ENCODE results near the gene ROCK1.

The ROCK1 gene

GRCh38 chr18:21105936-21106335, 5.7 kb downstream of the ROCK1 start:
- no peaks in the 10 kb centered on the region for H3K9me3 ChIP-seq (ENCODE audit: control insufficient read depth in 1 of 2, low read length in 2 of 2)
- no peak overlapping the region for H3K27ac ChIP-seq (ENCODE audit: low read depth, low read length)
- H3K4me3 ChIP-seq (ENCODE audit: low read depth in 1 of 2, low read length in 2 of 2) = no peak overlapping the region
- no peak overlapping the region for H3K9ac ChIP-seq (ENCODE audit: low read depth in 1 of 2, low read length in 2 of 2)
- H3K36me3 ChIP-seq (ENCODE audit: control insufficient read depth in 1 of 2, insufficient read depth in 2 of 2, low read length in 2 of 2) = no peaks in the 10 kb centered on the region
- no peaks in the 10 kb centered on the region for H3K27me3 ChIP-seq (ENCODE audit: control insufficient read depth in 1 of 2, insufficient read depth in 2 of 2, low read length in 2 of 2)
- peaks cover 29 to 45% of the 10 kb centered on the region in 2 donors for H3K4me1 ChIP-seq (ENCODE audit: control insufficient read depth in 1 of 2, insufficient read depth in 2 of 2, low read length in 2 of 2)

- Histone ChIP-seq H3K27me3 (ENCODE audit: control insufficient read depth in 1 of 2, insufficient read depth in 2 of 2, low read length in 2 of 2) (no peaks in the 10 kb centered on the region), H3K9me3 (ENCODE audit: control insufficient read depth in 1 of 2, low read length in 2 of 2) (no peaks in the 10 kb centered on the region), H3K36me3 (ENCODE audit: control insufficient read depth in 1 of 2, insufficient read depth in 2 of 2, low read length in 2 of 2) (no peaks in the 10 kb centered on the region), H3K27ac (ENCODE audit: low read depth, low read length) (no peak overlapping the region), H3K4me1 (ENCODE audit: control insufficient read depth in 1 of 2, insufficient read depth in 2 of 2, low read length in 2 of 2) (peaks cover 11 to 20% of the 10 kb centered on the region in 2 donors), H3K4me3 (ENCODE audit: low read depth in 1 of 2, low read length in 2 of 2) (no peak overlapping the region), H3K9ac (ENCODE audit: low read depth in 1 of 2, low read length in 2 of 2) (no peak overlapping the region)
Measured at GRCh38 chr18:21101172-21101571, 10.4 kb downstream of the ROCK1 start.

- H3K9ac ChIP-seq (ENCODE audit: low read depth in 1 of 2, low read length in 2 of 2) = no peak overlapping the region
- no peaks in the 10 kb centered on the region for H3K36me3 ChIP-seq (ENCODE audit: control insufficient read depth in 1 of 2, insufficient read depth in 2 of 2, low read length in 2 of 2)
- no peak overlapping the region for H3K4me3 ChIP-seq (ENCODE audit: low read depth in 1 of 2, low read length in 2 of 2)
- H3K27me3 ChIP-seq (ENCODE audit: control insufficient read depth in 1 of 2, insufficient read depth in 2 of 2, low read length in 2 of 2) = no peaks in the 10 kb centered on the region
- H3K9me3 ChIP-seq (ENCODE audit: control insufficient read depth in 1 of 2, low read length in 2 of 2) = no peaks in the 10 kb centered on the region
- no peak overlapping the region for H3K27ac ChIP-seq (ENCODE audit: low read depth, low read length)
- peaks cover 6 to 15% of the 10 kb centered on the region in 2 donors for H3K4me1 ChIP-seq (ENCODE audit: control insufficient read depth in 1 of 2, insufficient read depth in 2 of 2, low read length in 2 of 2)
Measured at GRCh38 chr18:21100678-21101077, 10.9 kb downstream of the ROCK1 start.

- Histone ChIP-seq H3K9ac (ENCODE audit: low read depth in 1 of 2, low read length in 2 of 2) (no peak overlapping the region), H3K27me3 (ENCODE audit: control insufficient read depth in 1 of 2, insufficient read depth in 2 of 2, low read length in 2 of 2) (no peaks in the 10 kb centered on the region), H3K36me3 (ENCODE audit: control insufficient read depth in 1 of 2, insufficient read depth in 2 of 2, low read length in 2 of 2) (no peaks in the 10 kb centered on the region), H3K4me3 (ENCODE audit: low read depth in 1 of 2, low read length in 2 of 2) (no peak overlapping the region), H3K4me1 (ENCODE audit: control insufficient read depth in 1 of 2, insufficient read depth in 2 of 2, low read length in 2 of 2) (peaks cover 5 to 10% of the 10 kb centered on the region in 2 donors), H3K27ac (ENCODE audit: low read depth, low read length) (no peak overlapping the region), H3K9me3 (ENCODE audit: control insufficient read depth in 1 of 2, low read length in 2 of 2) (peaks cover 0 to 2% of the 10 kb centered on the region in 2 donors)
Measured at GRCh38 chr18:21100146-21100545, 11.5 kb downstream of the ROCK1 start.

- H3K27ac ChIP-seq (ENCODE audit: low read depth, low read length) = no peak overlapping the region
- H3K9ac ChIP-seq (ENCODE audit: low read depth in 1 of 2, low read length in 2 of 2) = no peak overlapping the region
- H3K9me3 ChIP-seq (ENCODE audit: control insufficient read depth in 1 of 2, low read length in 2 of 2) = peaks cover 0 to 2% of the 10 kb centered on the region in 2 donors
- no peak overlapping the region for H3K4me3 ChIP-seq (ENCODE audit: low read depth in 1 of 2, low read length in 2 of 2)
- peaks cover 5 to 7% of the 10 kb centered on the region in 2 donors for H3K4me1 ChIP-seq (ENCODE audit: control insufficient read depth in 1 of 2, insufficient read depth in 2 of 2, low read length in 2 of 2)
- no peaks in the 10 kb centered on the region for H3K36me3 ChIP-seq (ENCODE audit: control insufficient read depth in 1 of 2, insufficient read depth in 2 of 2, low read length in 2 of 2)
- no peaks in the 10 kb centered on the region for H3K27me3 ChIP-seq (ENCODE audit: control insufficient read depth in 1 of 2, insufficient read depth in 2 of 2, low read length in 2 of 2)
Measured at GRCh38 chr18:21099442-21099841, 12.2 kb downstream of the ROCK1 start.

- Histone ChIP-seq H3K27ac (ENCODE audit: low read depth, low read length) (no peak overlapping the region), H3K9ac (ENCODE audit: low read depth in 1 of 2, low read length in 2 of 2) (no peak overlapping the region), H3K9me3 (ENCODE audit: control insufficient read depth in 1 of 2, low read length in 2 of 2) (peaks cover 0 to 2% of the 10 kb centered on the region in 2 donors), H3K27me3 (ENCODE audit: control insufficient read depth in 1 of 2, insufficient read depth in 2 of 2, low read length in 2 of 2) (no peaks in the 10 kb centered on the region), H3K4me3 (ENCODE audit: low read depth in 1 of 2, low read length in 2 of 2) (no peak overlapping the region), H3K36me3 (ENCODE audit: control insufficient read depth in 1 of 2, insufficient read depth in 2 of 2, low read length in 2 of 2) (no peaks in the 10 kb centered on the region), H3K4me1 (ENCODE audit: control insufficient read depth in 1 of 2, insufficient read depth in 2 of 2, low read length in 2 of 2) (no peaks in the 10 kb centered on the region)
Measured at GRCh38 chr18:21096760-21097159, 14.9 kb downstream of the ROCK1 start.

- H3K4me3 ChIP-seq (ENCODE audit: low read depth in 1 of 2, low read length in 2 of 2) = no peak overlapping the region
- H3K4me1 ChIP-seq (ENCODE audit: control insufficient read depth in 1 of 2, insufficient read depth in 2 of 2, low read length in 2 of 2) = peaks cover 3 to 5% of the 10 kb centered on the region in 2 donors
- no peak overlapping the region for H3K27ac ChIP-seq (ENCODE audit: low read depth, low read length)
- H3K36me3 ChIP-seq (ENCODE audit: control insufficient read depth in 1 of 2, insufficient read depth in 2 of 2, low read length in 2 of 2) = no peaks in the 10 kb centered on the region
- peaks cover 0 to 2% of the 10 kb centered on the region in 2 donors for H3K9me3 ChIP-seq (ENCODE audit: control insufficient read depth in 1 of 2, low read length in 2 of 2)
- no peaks in the 10 kb centered on the region for H3K27me3 ChIP-seq (ENCODE audit: control insufficient read depth in 1 of 2, insufficient read depth in 2 of 2, low read length in 2 of 2)
- no peak overlapping the region for H3K9ac ChIP-seq (ENCODE audit: low read depth in 1 of 2, low read length in 2 of 2)
Measured at GRCh38 chr18:21093133-21093532, 18.5 kb downstream of the ROCK1 start.

- Histone ChIP-seq H3K9me3 (ENCODE audit: control insufficient read depth in 1 of 2, low read length in 2 of 2) (peaks cover 2 to 4% of the 10 kb centered on the region in 2 donors), H3K27ac (ENCODE audit: low read depth, low read length) (no peak overlapping the region), H3K27me3 (ENCODE audit: control insufficient read depth in 1 of 2, insufficient read depth in 2 of 2, low read length in 2 of 2) (no peaks in the 10 kb centered on the region), H3K4me1 (ENCODE audit: control insufficient read depth in 1 of 2, insufficient read depth in 2 of 2, low read length in 2 of 2) (peaks cover 3 to 5% of the 10 kb centered on the region in 2 donors), H3K36me3 (ENCODE audit: control insufficient read depth in 1 of 2, insufficient read depth in 2 of 2, low read length in 2 of 2) (no peaks in the 10 kb centered on the region), H3K4me3 (ENCODE audit: low read depth in 1 of 2, low read length in 2 of 2) (no peak overlapping the region), H3K9ac (ENCODE audit: low read depth in 1 of 2, low read length in 2 of 2) (no peak overlapping the region)
Measured at GRCh38 chr18:21090680-21091079, 20.9 kb downstream of the ROCK1 start.

GRCh38 chr18:21085579-21086166, 25.9 kb downstream of the ROCK1 start:
- no peaks in the 10 kb centered on the region for H3K36me3 ChIP-seq (ENCODE audit: control insufficient read depth in 1 of 2, insufficient read depth in 2 of 2, low read length in 2 of 2)
- H3K4me3 ChIP-seq (ENCODE audit: low read depth in 1 of 2, low read length in 2 of 2) = no peak overlapping the region
- no peaks in the 10 kb centered on the region for H3K27me3 ChIP-seq (ENCODE audit: control insufficient read depth in 1 of 2, insufficient read depth in 2 of 2, low read length in 2 of 2)
- H3K27ac ChIP-seq (ENCODE audit: low read depth, low read length) = no peak overlapping the region
- H3K9me3 ChIP-seq (ENCODE audit: control insufficient read depth in 1 of 2, low read length in 2 of 2) = peaks cover 3 to 13% of the 10 kb centered on the region in 2 donors
- H3K4me1 ChIP-seq (ENCODE audit: control insufficient read depth in 1 of 2, insufficient read depth in 2 of 2, low read length in 2 of 2) = peaks cover 3 to 5% of the 10 kb centered on the region in 2 donors
- H3K9ac ChIP-seq (ENCODE audit: low read depth in 1 of 2, low read length in 2 of 2) = no peak overlapping the region

GRCh38 chr18:21084511-21085078, 27.0 kb downstream of the ROCK1 start:
- Histone ChIP-seq H3K4me1 (ENCODE audit: control insufficient read depth in 1 of 2, insufficient read depth in 2 of 2, low read length in 2 of 2) (peaks cover under 1 to 3% of the 10 kb centered on the region in 2 donors), H3K9me3 (ENCODE audit: control insufficient read depth in 1 of 2, low read length in 2 of 2) (peaks cover 3 to 13% of the 10 kb centered on the region in 2 donors), H3K4me3 (ENCODE audit: low read depth in 1 of 2, low read length in 2 of 2) (no peak overlapping the region), H3K27ac (ENCODE audit: low read depth, low read length) (no peak overlapping the region), H3K9ac (ENCODE audit: low read depth in 1 of 2, low read length in 2 of 2) (no peak overlapping the region), H3K36me3 (ENCODE audit: control insufficient read depth in 1 of 2, insufficient read depth in 2 of 2, low read length in 2 of 2) (no peaks in the 10 kb centered on the region), H3K27me3 (ENCODE audit: control insufficient read depth in 1 of 2, insufficient read depth in 2 of 2, low read length in 2 of 2) (no peaks in the 10 kb centered on the region)
